CD4-positive, CD25-positive, alpha-beta regulatory T cell (primary cell): ENCODE measurements around the gene IDI1. TPM values are rescaled to one million over a fixed set of nuclear protein-coding genes. Genes with fewer than 3 reads are reported as not detected.

Source experiments
- ATAC-seq, 2 donors: fragments of 150-1000 bp; cut with Tn5 transposase; one replicate each; pipeline ENCODE4 v1.10.0; 2021; ENCODE audit warnings: low read depth in 2 of 2, moderate number of reproducible peaks in 2 of 2, moderate library complexity in 1 of 2
- DNase-seq, 3 donors: peaks; one replicate each; pipeline versions ENCODE4 v3.0.0 to v3.0.0-alpha.2; 2012 to 2022; ENCODE audit warnings: mixed read lengths in 1 of 3
- H3K27ac ChIP-seq: one replicate; pipeline ENCODE4 v1.7.0; 2013; ENCODE audit warnings: mild to moderate bottlenecking, low read length; ENCODE audit not compliant: insufficient read depth, poor library complexity, severe bottlenecking
- H3K27me3 ChIP-seq: one replicate; pipeline ENCODE4 v1.7.0; 2013; ENCODE audit warnings: low read length; ENCODE audit not compliant: control insufficient read depth, insufficient read depth
- H3K36me3 ChIP-seq: one replicate; pipeline ENCODE4 v1.7.0; 2013; ENCODE audit warnings: mild to moderate bottlenecking, low read length, moderate library complexity; ENCODE audit not compliant: control insufficient read depth, insufficient read depth
- H3K4me1 ChIP-seq: 2 replicates; pipeline ENCODE4 v1.7.0; 2013; ENCODE audit warnings: mild to moderate bottlenecking, low read length; ENCODE audit not compliant: insufficient read depth, control insufficient read depth, poor library complexity, severe bottlenecking
- H3K4me3 ChIP-seq: one replicate; pipeline ENCODE4 v1.7.0; 2013; ENCODE audit warnings: low read depth, mild to moderate bottlenecking, low read length, moderate library complexity
- H3K9me3 ChIP-seq, 2 experiments: 1 replicate in 1 of 2; 2 replicates in 1 of 2; pipeline ENCODE4 v1.7.0; 2013; ENCODE audit warnings: low read length in 2 of 2, mild to moderate bottlenecking in 1 of 2, moderate library complexity in 1 of 2; ENCODE audit not compliant: control insufficient read depth in 2 of 2
- H3K27ac Mint-ChIP-seq, 3 donors: one replicate each; pipeline ENCODE4 v1.8.0; 2020 to 2022; ENCODE audit warnings: mild to moderate bottlenecking in 3 of 3, mixed read lengths in 3 of 3, moderate library complexity in 2 of 3
- H3K27me3 Mint-ChIP-seq: one replicate; pipeline ENCODE4 v1.8.0; 2022; ENCODE audit warnings: mild to moderate bottlenecking, mixed read lengths
- H3K36me3 Mint-ChIP-seq: one replicate; pipeline ENCODE4 v1.8.0; 2020; ENCODE audit warnings: mixed read lengths
- H3K4me1 Mint-ChIP-seq, 4 donors: one replicate each; pipeline ENCODE4 v1.8.0; 2020 to 2022; ENCODE audit warnings: mixed read lengths in 4 of 4, mild to moderate bottlenecking in 1 of 4
- H3K4me3 Mint-ChIP-seq, 4 donors: one replicate each; pipeline ENCODE4 v1.8.0; 2020 to 2022; ENCODE audit warnings: mild to moderate bottlenecking in 4 of 4, mixed read lengths in 4 of 4, moderate library complexity in 3 of 4
- H3K9me3 Mint-ChIP-seq, 7 donors: one replicate each; pipeline ENCODE4 v1.8.0; 2020 to 2022; ENCODE audit warnings: mixed read lengths in 7 of 7, mild to moderate bottlenecking in 3 of 7, moderate library complexity in 2 of 7
- polyA plus RNA-seq, 4 donors: library from polyadenylated mRNA; unstranded; fragments of 300-500 nt; fragmentation: Illumina TruSeq; gene quantifications; one replicate each; pipeline ENCODE4 v1.2.3, GENCODE V29; 2021
- total RNA-seq: library from RNA; stranded (reverse); gene quantifications from one replicate; pipeline ENCODE4 v1.2.3, GENCODE V29; 2022

Gene IDI1
- total and polyA plus RNA-seq, 5 donors from 2014 or later, result 47.0 to 179 (median 50.2) TPM

DNA sequence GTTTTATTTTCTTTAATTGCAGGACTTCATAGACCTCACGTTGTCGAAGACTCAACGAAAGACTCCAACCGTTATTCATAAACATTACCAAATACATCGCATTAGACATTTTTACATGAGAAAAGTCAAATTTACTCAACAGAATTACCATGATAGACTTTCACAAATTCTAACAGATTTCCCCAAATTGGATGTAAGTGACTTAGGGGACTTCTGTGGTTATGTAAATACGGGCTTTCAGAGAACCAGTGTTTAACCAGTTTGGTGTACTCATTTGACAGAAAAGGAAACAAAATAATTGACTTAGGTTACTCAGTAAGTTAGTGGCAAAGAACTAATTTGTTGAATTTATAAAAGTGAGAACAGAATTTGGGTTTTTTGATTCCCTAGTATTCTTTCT is 56.5 kb downstream of the IDI1 start:
- Mint-ChIP-seq H3K4me1 (peaks cover 4 to 44% (median 27%) of the 10 kb centered on the region in 4 donors), H3K27ac (peak overlapping the region in 1 of 3 donors; percentile 54), H3K36me3 (peaks cover 34% of the 10 kb centered on the region), H3K4me3 (no peak overlapping the region), H3K27me3 (no peaks in the 10 kb centered on the region), H3K9me3 (peaks cover 0 to 2% (median 0%) of the 10 kb centered on the region in 7 donors)
- H3K27me3 ChIP-seq, result no peaks in the 10 kb centered on the region
- no peak overlapping the region for H3K27ac ChIP-seq
- H3K4me3 ChIP-seq, result no peak overlapping the region
- no peaks in the 10 kb centered on the region for H3K9me3 ChIP-seq
- peaks cover 22% of the 10 kb centered on the region for H3K4me1 ChIP-seq
- DNase-seq, result no peak
- ATAC-seq, result no peak
- H3K36me3 ChIP-seq, result peaks cover 54% of the 10 kb centered on the region

DNA sequence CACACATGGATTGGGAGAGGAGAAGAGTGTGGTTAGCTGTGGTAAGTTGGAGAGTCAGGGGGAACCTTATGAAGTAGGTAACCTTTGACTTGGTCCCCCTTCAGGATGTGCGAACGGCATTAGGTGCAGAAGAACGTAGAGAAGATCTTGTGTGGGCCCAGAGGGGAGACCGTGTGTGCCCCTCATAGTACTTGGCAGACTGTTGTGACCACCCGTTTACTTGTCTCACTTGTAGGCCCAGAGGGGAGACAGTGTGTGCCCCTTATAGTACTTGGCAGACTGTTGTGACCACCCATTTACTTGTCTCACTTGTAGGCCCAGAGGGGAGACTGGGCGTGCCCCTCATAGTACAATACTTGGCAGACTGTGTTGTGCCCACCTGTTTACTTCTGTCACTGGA is 58.1 kb downstream of the IDI1 start:
- no peaks in the 10 kb centered on the region for H3K9me3 ChIP-seq
- H3K27me3 Mint-ChIP-seq, result no peaks in the 10 kb centered on the region
- DNase-seq (no peak), ATAC-seq (no peak)
- H3K27me3 ChIP-seq, result no peaks in the 10 kb centered on the region
- peaks cover 4 to 52% (median 28%) of the 10 kb centered on the region in 4 donors for H3K4me1 Mint-ChIP-seq
- no peak overlapping the region for H3K4me3 ChIP-seq
- peaks cover 37% of the 10 kb centered on the region for H3K36me3 ChIP-seq
- H3K4me3 Mint-ChIP-seq, result peak overlapping the region; percentile 27 to 98 (median 74)
- H3K9me3 Mint-ChIP-seq, result peaks cover 0 to 2% (median 0%) of the 10 kb centered on the region in 7 donors
- peaks cover 23% of the 10 kb centered on the region for H3K36me3 Mint-ChIP-seq
- peaks cover 25% of the 10 kb centered on the region for H3K4me1 ChIP-seq
- no peak overlapping the region for H3K27ac ChIP-seq
- peak overlapping the region in 2 of 3 donors; percentile 79 to 87 for H3K27ac Mint-ChIP-seq

Other genes starting within 250 kb of the IDI1 start
- 82.0 TPM for gene LARP4B, start 117.4 kb downstream of the IDI1 start, total RNA-seq
- gene LARP4B, start 117.4 kb downstream of the IDI1 start, polyA plus RNA-seq, result 10 to 100 TPM; 20.5 to 32.1 (median 27.3) TPM
- 50.7 TPM for gene GTPBP4, start 60.7 kb downstream of the IDI1 start, total RNA-seq
- gene GTPBP4, start 60.7 kb downstream of the IDI1 start, polyA plus RNA-seq, result 10 to 100 TPM; 15.9 to 30.4 (median 19.7) TPM
- not detected for gene IDI2, start 23.3 kb downstream of the IDI1 start, total RNA-seq
- gene IDI2, start 23.3 kb downstream of the IDI1 start, polyA plus RNA-seq, result not detected
- 31.6 TPM for gene WDR37, start 7.3 kb upstream of the IDI1 start, total RNA-seq
- 10 to 100 TPM; 10.6 to 15.0 (median 12.2) TPM for gene WDR37, start 7.3 kb upstream of the IDI1 start, polyA plus RNA-seq